Adipose tissue (tissue), 3 donors: ENCODE results near the gene CHAC2. TPM values are rescaled to one million over a fixed set of nuclear protein-coding genes. Genes with fewer than 3 reads are reported as not detected.

Experiments used
- H3K27ac ChIP-seq: one replicate; pipeline ENCODE4 v1.5.1; 2013; ENCODE audit warnings: low read depth, low read length
- WGBS, 3 donors: extraction: QIAGEN DNeasy Blood & Tissue Kit; methylation state at CpG; one replicate each; pipeline ENCODE4 v1.1.7; 2013; 5-methylcytosine and 5-hydroxymethylcytosine counted together
- polyA plus RNA-seq, 3 donors: library from polyadenylated mRNA; stranded (reverse); fragments of 200-250 nt; gene quantifications; one replicate each; pipeline ENCODE4 v1.2.3, GENCODE V29; 2013
- donor health status: healthy with polysubstance abuse.
- donor health status: Bipolar disorder and iron deficiency.
- donor health status: healthy.

The CHAC2 gene
- polyA plus RNA-seq, 3 donors, result 1.2 to 4.3 (median 2.9) TPM

GRCh38 chr2:53769318-53769945 is 1.8 kb downstream of the CHAC2 start:
- WGBS, 3 donors, result 90 to 91% (median 90%) methylated on average over 15 of the region's 15 CpGs
- no peak overlapping the region for H3K27ac ChIP-seq

GRCh38 chr2:53770264-53770663 is 2.7 kb downstream of the CHAC2 start:
- WGBS, 3 donors, result 61 to 89% (median 84%) methylated on average over 4 of the region's 4 CpGs
- H3K27ac ChIP-seq, result no peak overlapping the region

- 53 to 79% (median 57%) methylated on average over 1 of the region's 1 CpG for WGBS, 3 donors
- H3K27ac ChIP-seq, result no peak overlapping the region
Observed at GRCh38 chr2:53777134-53777533, 9.5 kb downstream of the CHAC2 start.

- H3K27ac ChIP-seq, result no peak overlapping the region
- WGBS, 3 donors, result 63 to 85% (median 82%) methylated on average over 5 of the region's 5 CpGs
Observed at GRCh38 chr2:53778536-53779162, 11.0 kb downstream of the CHAC2 start.

GRCh38 chr2:53780056-53780455 is 12.5 kb downstream of the CHAC2 start:
- no peak overlapping the region for H3K27ac ChIP-seq
- WGBS, 3 donors, result 93 to 95% (median 94%) methylated on average over 4 of the region's 4 CpGs

GRCh38 chr2:53782676-53783075 is 15.1 kb downstream of the CHAC2 start:
- WGBS, 3 donors, result 71 to 87% (median 71%) methylated on average over 8 of the region's 8 CpGs

GRCh38 chr2:53784436-53784835 is 16.8 kb downstream of the CHAC2 start:
- H3K27ac ChIP-seq, result no peak overlapping the region

More at GRCh38 chr2:53782676-53783075, 15.1 kb downstream of the CHAC2 start:
- H3K27ac ChIP-seq, result no peak overlapping the region

GRCh38 chr2:53785366-53785765 is 17.8 kb downstream of the CHAC2 start:
- 51 to 69% (median 69%) methylated on average over 11 of the region's 11 CpGs for WGBS, 3 donors
- no peak overlapping the region for H3K27ac ChIP-seq

GRCh38 chr2:53786352-53786704 is 18.7 kb downstream of the CHAC2 start:
- 0 to 1% (median 0%) methylated on average over 18 of the region's 18 CpGs for WGBS, 3 donors
- H3K27ac ChIP-seq, result no peak overlapping the region

GRCh38 chr2:53786705-53787613 is 19.4 kb downstream of the CHAC2 start, which contains the start of the genes ASB3 and ERLEC1:
Gene ASB3, minus strand, starts transcription at chr2:53786953. Its CDS starts 21,381 bp downstream, at chr2:53765572.
Gene ERLEC1, plus strand, starts transcription at chr2:53787044. Its CDS starts 167 bp downstream, at chr2:53787211.
- H3K27ac ChIP-seq, result no peak within 1 kb of the TSS
- 0 to 1% (median 1%) methylated on average over 62 to 77 of the region's 77 CpGs for WGBS, 3 donors

- 1 to 2% (median 2%) methylated on average over 17 of the region's 17 CpGs for WGBS, 3 donors
- no peak overlapping the region for H3K27ac ChIP-seq
Observed at GRCh38 chr2:53787614-53788289, 20.1 kb downstream of the CHAC2 start.

- WGBS, 3 donors, result 90 to 97% (median 95%) methylated on average over 3 of the region's 3 CpGs
- no peak overlapping the region for H3K27ac ChIP-seq
Observed at GRCh38 chr2:53793261-53793660, 25.7 kb downstream of the CHAC2 start.

GRCh38 chr2:53793821-53794220 is 26.2 kb downstream of the CHAC2 start:
- 74 to 91% (median 87%) methylated on average over 3 of the region's 3 CpGs for WGBS, 3 donors

GRCh38 chr2:53801547-53801946 is 33.9 kb downstream of the CHAC2 start:
- no peak overlapping the region for H3K27ac ChIP-seq

More at GRCh38 chr2:53793821-53794220, 26.2 kb downstream of the CHAC2 start:
- no peak overlapping the region for H3K27ac ChIP-seq

- H3K27ac ChIP-seq, result no peak overlapping the region
- WGBS, 3 donors, result 72 to 86% (median 76%) methylated on average over 7 of the region's 7 CpGs
Observed at GRCh38 chr2:53802617-53803151, 35.1 kb downstream of the CHAC2 start.

- no peak overlapping the region for H3K27ac ChIP-seq
- WGBS, 3 donors, result 95 to 96% (median 95%) methylated on average over 3 of the region's 3 CpGs
Observed at GRCh38 chr2:53811601-53812000, 44.0 kb downstream of the CHAC2 start.

- H3K27ac ChIP-seq, result no peak overlapping the region
Observed at GRCh38 chr2:53813151-53813550, 45.5 kb downstream of the CHAC2 start.

- WGBS, 3 donors, result 81 to 91% (median 85%) methylated on average over 3 of the region's 3 CpGs
- no peak overlapping the region for H3K27ac ChIP-seq
Observed at GRCh38 chr2:53818854-53819435, 51.3 kb downstream of the CHAC2 start.
